Measurements from ENCODE around the gene REELD1.

Gene REELD1

GRCh38 chr4:146274774-146275173 is 60.4 kb downstream of the REELD1 start:
- no peak for DNase-seq (ENCODE audit: low read depth)
- no peak for TF ChIP-seq CTCF (conservative IDR thresholded peaks at IDR 0.05; ENCODE audit: low read depth, low read length)
- no peak overlapping the region for H3K4me3 ChIP-seq (ENCODE audit: low read length)

- TF ChIP-seq CTCF (conservative IDR thresholded peaks at IDR 0.05; ENCODE audit: low read depth, low read length): no peak
- H3K4me3 ChIP-seq (ENCODE audit: low read length): no peak overlapping the region
- DNase-seq (ENCODE audit: low read depth): no peak
Observed at GRCh38 chr4:146275370-146275769, 61.0 kb downstream of the REELD1 start.

GRCh38 chr4:146278986-146279385 is 64.6 kb downstream of the REELD1 start:
- TF ChIP-seq CTCF (conservative IDR thresholded peaks at IDR 0.05; ENCODE audit: low read depth, low read length): no peak
- peak; percentile 30 for DNase-seq (ENCODE audit: low read depth)
- no peak overlapping the region for H3K4me3 ChIP-seq (ENCODE audit: low read length)

All from retinal pigment epithelial cell (primary cell).